Spinal cord (tissue), 10 donors: ENCODE results near the gene FBXL19. TPM values are rescaled to one million over a fixed set of nuclear protein-coding genes. Genes with fewer than 3 reads are reported as not detected.

ENCODE experiments used
- DNase-seq, 6 donors: peaks; one replicate each; pipeline versions ENCODE4 v3.0.0 to v3.0.0-alpha.2; 2013 to 2015; ENCODE audit warnings: low spot score in 6 of 6, low read depth in 4 of 6
- H3K27ac ChIP-seq: one replicate; pipeline ENCODE4 v1.5.1; 2013; ENCODE audit warnings: low read depth, low read length, control low read depth
- H3K27me3 ChIP-seq: one replicate; pipeline ENCODE4 v1.6.1; 2013; ENCODE audit warnings: low read length; ENCODE audit not compliant: control insufficient read depth, insufficient read depth
- H3K36me3 ChIP-seq: one replicate; pipeline ENCODE4 v1.6.1; 2013; ENCODE audit warnings: low read length; ENCODE audit not compliant: control insufficient read depth, insufficient read depth
- H3K4me1 ChIP-seq: one replicate; pipeline ENCODE4 v1.6.1; 2013; ENCODE audit warnings: low read length; ENCODE audit not compliant: control insufficient read depth, insufficient read depth
- H3K4me3 ChIP-seq: one replicate; pipeline ENCODE4 v1.5.1; 2013; ENCODE audit warnings: low read depth, low read length, control low read depth
- H3K9me3 ChIP-seq: one replicate; pipeline ENCODE4 v1.6.1; 2013; ENCODE audit warnings: low read length; ENCODE audit not compliant: control insufficient read depth, insufficient read depth
- WGBS: methylation state at CpG from one replicate; pipeline ENCODE4 v1.1.5; 2013; ENCODE audit warnings: missing lambda C conversion rate; ENCODE audit not compliant: insufficient coverage; 5-methylcytosine and 5-hydroxymethylcytosine counted together
- polyA plus RNA-seq, 2 donors: library from polyadenylated mRNA; unstranded; fragments of 120-200 nt; gene quantifications; one replicate each; pipeline ENCODE4 v1.2.1, GENCODE V29; 2013; ENCODE audit not compliant: insufficient read length in 2 of 2
- total RNA-seq, 2 donors: library from RNA; depleted of rRNA in 1 of 2; stranded (reverse); fragments of 120-200 nt in 1 of 2; fragments of >200 nt in 1 of 2; gene quantifications; one replicate each; pipeline versions ENCODE4 v1.2.3 to v1.2.4, GENCODE V29; 2013 to 2014
- donor health status: healthy.

Gene FBXL19
- total and polyA plus RNA-seq, 4 donors: 15.8 to 90.1 (median 55.2) TPM

DNA sequence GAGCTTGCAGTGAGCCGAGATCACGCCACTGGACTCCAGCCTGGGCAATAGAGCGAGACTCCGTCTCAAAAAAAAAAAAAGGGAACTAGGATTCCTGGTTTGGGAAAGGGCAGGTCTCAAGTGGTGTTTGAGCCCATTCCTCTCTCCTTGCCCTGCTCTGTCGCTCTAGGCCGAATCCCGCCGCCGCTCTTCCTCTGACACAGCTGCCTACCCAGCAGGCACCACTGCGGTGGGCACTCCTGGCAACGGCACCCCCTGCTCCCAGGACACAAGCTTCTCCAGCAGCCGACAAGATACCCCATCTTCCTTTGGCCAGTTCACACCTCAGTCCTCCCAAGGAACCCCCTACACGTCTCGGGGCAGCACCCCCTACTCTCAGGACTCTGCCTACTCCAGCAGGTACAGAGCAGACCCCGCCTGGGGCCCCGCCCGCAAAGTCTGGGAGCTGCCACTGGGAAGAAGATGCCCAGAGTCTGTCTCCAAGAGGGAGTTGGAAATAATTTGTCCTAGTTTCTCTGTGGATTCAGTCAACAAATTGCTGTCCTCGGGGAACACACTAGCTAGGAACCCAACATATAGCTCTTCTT, 40.6 kb downstream of the FBXL19 start:
- WGBS: 95% methylated on average over 14 of the region's 18 CpGs
- Histone ChIP-seq H3K9me3 (no peaks in the 10 kb centered on the region), H3K4me3 (no peak overlapping the region), H3K27ac (no peak overlapping the region), H3K4me1 (peaks cover under 1% of the 10 kb centered on the region), H3K27me3 (no peaks in the 10 kb centered on the region), H3K36me3 (peaks cover 93% of the 10 kb centered on the region)
- no peak for DNase-seq

DNA sequence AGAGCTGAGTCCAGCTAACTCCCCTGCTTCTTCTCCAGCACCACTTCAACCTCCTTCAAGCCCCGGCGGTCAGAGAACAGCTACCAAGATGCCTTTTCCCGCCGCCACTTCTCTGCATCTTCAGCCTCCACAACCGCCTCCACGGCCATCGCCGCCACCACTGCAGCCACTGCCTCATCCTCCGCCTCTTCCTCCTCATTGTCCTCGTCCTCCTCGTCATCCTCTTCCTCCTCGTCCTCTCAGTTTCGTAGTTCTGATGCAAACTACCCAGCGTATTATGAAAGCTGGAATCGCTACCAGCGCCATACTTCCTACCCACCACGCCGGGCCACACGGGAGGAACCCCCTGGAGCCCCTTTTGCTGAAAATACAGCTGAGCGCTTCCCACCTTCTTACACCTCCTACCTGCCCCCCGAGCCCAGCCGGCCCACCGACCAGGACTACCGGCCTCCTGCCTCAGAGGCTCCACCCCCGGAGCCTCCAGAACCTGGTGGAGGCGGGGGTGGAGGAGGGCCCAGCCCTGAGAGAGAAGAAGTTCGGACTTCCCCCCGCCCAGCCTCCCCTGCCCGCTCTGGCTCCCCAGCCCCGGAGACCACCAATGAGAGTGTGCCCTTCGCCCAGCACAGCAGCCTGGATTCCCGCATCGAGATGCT, 41.3 kb downstream of the FBXL19 start:
- H3K36me3 ChIP-seq: peaks cover 94% of the 10 kb centered on the region
- H3K4me1 ChIP-seq: no peaks in the 10 kb centered on the region
- no peak for DNase-seq
- no peaks in the 10 kb centered on the region for H3K27me3 ChIP-seq
- no peak overlapping the region for H3K4me3 ChIP-seq
- WGBS: 94% methylated on average over 26 of the region's 33 CpGs
- no peaks in the 10 kb centered on the region for H3K9me3 ChIP-seq
- H3K27ac ChIP-seq: no peak overlapping the region

DNA sequence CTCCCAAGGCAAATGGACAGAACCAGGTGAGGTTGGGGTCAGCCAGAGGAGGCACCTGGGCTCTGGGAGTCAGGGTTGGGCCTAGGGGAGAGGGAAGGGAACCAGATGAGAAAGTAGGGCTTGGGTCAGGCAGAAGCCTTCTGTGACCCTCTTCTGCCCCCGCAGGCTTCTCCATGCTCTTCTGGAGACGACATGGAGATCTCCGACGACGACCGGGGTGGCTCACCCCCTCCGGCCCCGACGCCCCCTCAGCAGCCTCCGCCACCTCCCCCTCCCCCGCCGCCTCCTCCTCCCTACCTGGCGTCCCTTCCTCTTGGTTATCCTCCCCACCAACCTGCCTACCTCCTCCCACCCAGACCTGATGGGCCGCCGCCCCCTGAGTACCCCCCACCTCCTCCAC, 42.1 kb downstream of the FBXL19 start:
- H3K4me1 ChIP-seq: no peaks in the 10 kb centered on the region
- no peak for DNase-seq
- no peak overlapping the region for H3K27ac ChIP-seq
- no peaks in the 10 kb centered on the region for H3K27me3 ChIP-seq
- no peaks in the 10 kb centered on the region for H3K9me3 ChIP-seq
- no peak overlapping the region for H3K4me3 ChIP-seq
- 82% methylated on average over 12 of the region's 15 CpGs for WGBS
- H3K36me3 ChIP-seq: peaks cover 92% of the 10 kb centered on the region

DNA sequence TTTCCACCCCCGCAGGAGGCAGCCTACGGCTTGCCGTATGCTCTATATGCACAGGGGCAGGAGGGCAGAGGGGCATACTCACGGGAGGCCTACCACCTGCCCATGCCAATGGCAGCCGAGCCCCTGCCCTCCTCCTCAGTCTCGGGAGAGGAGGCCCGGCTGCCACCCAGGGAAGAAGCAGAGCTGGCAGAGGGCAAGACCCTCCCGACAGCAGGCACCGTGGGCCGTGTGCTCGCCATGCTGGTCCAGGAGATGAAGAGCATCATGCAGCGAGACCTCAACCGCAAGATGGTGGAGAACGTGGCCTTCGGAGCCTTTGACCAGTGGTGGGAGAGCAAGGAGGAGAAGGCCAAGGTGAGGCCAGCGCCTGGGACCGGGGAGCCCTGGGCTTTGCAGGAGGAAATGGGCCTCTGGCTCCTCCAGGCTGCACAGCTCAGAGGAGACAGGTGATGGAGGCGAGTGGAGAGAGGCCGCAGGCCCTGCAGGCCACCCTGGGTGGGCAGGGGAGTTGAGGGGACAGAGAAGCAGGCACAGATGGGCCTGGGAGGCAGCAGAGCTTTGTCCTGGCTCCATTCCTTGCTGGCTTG, 42.8 kb downstream of the FBXL19 start:
- Histone ChIP-seq H3K27me3 (no peaks in the 10 kb centered on the region), H3K9me3 (no peaks in the 10 kb centered on the region), H3K27ac (no peak overlapping the region), H3K4me3 (no peak overlapping the region), H3K36me3 (peaks cover 92% of the 10 kb centered on the region), H3K4me1 (no peaks in the 10 kb centered on the region)
- no peak for DNase-seq
- WGBS: 93% methylated on average over 19 of the region's 19 CpGs

DNA sequence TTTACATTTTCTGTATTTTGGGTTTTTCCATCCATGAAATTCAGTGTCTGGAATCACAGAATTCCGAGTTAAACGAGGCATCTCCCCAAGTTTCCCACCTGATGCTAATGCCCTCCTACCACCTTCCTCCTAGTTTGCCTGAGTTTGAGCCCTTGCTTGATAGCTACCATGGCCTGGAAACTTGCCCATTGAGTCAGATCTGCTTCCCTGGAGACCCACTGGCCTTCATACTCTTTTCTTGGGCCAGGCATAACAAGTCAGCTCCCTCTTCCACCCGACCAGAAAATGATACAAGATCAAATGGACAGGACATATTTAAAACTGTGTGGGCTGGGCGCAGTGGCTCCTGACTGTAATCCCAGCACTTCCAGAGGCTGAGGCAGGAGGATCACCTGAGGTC, 44.4 kb downstream of the FBXL19 start:
- H3K36me3 ChIP-seq: peaks cover 90% of the 10 kb centered on the region
- no peaks in the 10 kb centered on the region for H3K9me3 ChIP-seq
- no peak for DNase-seq
- no peak overlapping the region for H3K27ac ChIP-seq
- H3K27me3 ChIP-seq: no peaks in the 10 kb centered on the region
- 100% methylated on average over 2 of the region's 4 CpGs for WGBS
- H3K4me3 ChIP-seq: no peak overlapping the region
- H3K4me1 ChIP-seq: no peaks in the 10 kb centered on the region

DNA sequence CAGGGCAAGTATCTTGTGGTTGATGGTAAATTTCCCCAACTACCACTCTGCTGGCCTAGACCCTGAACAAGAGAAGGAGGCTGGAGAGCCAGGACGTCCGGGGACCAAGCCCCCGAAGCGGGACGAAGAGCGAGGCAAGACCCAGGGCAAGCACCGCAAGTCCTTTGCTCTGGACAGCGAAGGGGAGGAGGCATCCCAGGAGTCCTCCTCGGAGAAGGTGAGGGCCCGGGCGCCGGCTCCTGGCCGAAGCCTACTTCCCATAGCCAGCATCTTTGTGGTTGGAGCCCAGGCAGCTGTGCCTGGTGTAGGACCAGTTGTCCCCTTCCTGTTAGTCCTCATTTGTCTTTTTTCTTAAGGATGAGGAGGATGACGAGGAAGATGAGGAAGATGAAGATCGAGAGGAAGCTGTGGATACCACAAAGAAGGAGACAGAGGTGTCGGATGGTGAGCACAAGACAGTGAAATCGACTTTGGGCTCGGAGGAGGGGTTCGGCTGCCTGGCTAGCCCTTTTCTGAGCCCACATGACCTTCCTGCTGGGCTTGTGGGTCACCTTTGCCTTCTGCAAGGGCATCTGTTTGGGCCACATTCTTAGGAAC, 46.0 kb downstream of the FBXL19 start:
- H3K27me3 ChIP-seq: no peaks in the 10 kb centered on the region
- H3K4me1 ChIP-seq: no peaks in the 10 kb centered on the region
- no peak overlapping the region for H3K4me3 ChIP-seq
- no peak overlapping the region for H3K27ac ChIP-seq
- 95% methylated on average over 17 of the region's 19 CpGs for WGBS
- no peaks in the 10 kb centered on the region for H3K9me3 ChIP-seq
- DNase-seq: no peak
- peaks cover 91% of the 10 kb centered on the region for H3K36me3 ChIP-seq

DNA sequence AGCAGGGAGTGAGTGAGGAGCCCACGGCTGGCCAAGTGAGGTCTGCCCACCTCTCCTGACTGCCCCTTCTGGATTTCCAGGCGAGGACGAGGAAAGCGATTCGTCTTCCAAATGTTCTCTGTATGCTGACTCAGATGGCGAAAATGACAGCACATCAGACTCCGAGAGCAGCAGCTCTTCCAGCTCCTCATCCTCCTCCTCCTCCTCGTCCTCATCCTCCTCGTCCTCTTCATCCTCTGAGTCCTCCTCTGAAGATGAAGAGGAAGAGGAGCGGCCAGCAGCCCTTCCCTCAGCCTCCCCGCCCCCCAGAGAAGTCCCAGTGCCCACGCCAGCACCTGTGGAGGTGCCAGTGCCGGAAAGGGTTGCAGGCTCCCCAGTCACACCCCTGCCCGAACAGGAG, 47.9 kb downstream of the FBXL19 start:
- no peak for DNase-seq
- Histone ChIP-seq H3K27ac (no peak overlapping the region), H3K4me3 (no peak overlapping the region), H3K4me1 (no peaks in the 10 kb centered on the region), H3K27me3 (no peaks in the 10 kb centered on the region), H3K36me3 (peaks cover 91% of the 10 kb centered on the region), H3K9me3 (no peaks in the 10 kb centered on the region)
- WGBS: 90% methylated on average over 9 of the region's 14 CpGs

DNA sequence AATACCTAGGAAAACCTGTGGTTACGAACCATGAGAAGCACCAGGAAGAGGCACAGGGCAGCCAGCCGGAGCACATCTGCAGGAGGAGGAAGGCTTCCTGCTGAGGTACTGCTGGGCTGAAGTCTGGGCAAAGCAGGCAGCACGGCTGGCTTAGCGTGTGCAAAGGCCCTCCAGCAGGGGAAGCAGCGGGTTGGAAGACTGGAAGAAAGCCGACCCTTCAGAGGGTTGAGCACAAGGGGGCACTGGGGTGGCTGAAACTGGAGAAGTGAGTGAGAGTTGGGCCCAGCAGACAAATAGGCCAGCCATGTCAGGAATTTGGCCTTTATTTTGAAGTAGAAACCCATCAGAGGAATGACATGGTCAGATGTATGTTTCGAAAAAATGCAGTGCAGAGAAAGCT, 49.5 kb downstream of the FBXL19 start:
- Histone ChIP-seq H3K9me3 (no peaks in the 10 kb centered on the region), H3K36me3 (peaks cover 91% of the 10 kb centered on the region), H3K4me3 (no peak overlapping the region), H3K4me1 (no peaks in the 10 kb centered on the region), H3K27me3 (no peaks in the 10 kb centered on the region), H3K27ac (no peak overlapping the region)
- WGBS: 72% methylated on average over 7 of the region's 7 CpGs
- no peak for DNase-seq

DNA sequence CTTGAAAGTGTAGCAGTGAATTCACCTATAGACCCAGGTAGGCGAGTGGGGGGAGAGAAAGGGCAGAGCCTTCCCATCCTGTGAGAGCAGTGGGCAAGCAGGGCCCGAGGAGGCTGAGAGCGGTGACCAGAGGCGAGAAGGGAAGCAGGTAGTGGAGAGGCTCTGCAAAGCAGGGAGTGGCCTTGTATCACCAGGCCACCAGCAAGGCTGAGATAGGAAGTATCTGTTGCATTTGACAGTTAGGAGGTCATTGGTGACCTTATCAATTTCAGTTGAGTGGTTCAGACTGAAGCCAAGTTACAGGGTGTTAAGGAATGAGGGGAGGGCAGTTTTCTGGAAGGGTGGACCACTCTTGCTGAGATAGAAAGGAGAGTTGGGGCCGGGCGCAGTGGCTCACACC, 51.0 kb downstream of the FBXL19 start:
- Histone ChIP-seq H3K4me3 (no peak overlapping the region), H3K4me1 (no peaks in the 10 kb centered on the region), H3K9me3 (no peaks in the 10 kb centered on the region), H3K36me3 (peaks cover 95% of the 10 kb centered on the region), H3K27ac (no peak overlapping the region), H3K27me3 (no peaks in the 10 kb centered on the region)
- 97% methylated on average over 5 of the region's 6 CpGs for WGBS
- no peak for DNase-seq

DNA sequence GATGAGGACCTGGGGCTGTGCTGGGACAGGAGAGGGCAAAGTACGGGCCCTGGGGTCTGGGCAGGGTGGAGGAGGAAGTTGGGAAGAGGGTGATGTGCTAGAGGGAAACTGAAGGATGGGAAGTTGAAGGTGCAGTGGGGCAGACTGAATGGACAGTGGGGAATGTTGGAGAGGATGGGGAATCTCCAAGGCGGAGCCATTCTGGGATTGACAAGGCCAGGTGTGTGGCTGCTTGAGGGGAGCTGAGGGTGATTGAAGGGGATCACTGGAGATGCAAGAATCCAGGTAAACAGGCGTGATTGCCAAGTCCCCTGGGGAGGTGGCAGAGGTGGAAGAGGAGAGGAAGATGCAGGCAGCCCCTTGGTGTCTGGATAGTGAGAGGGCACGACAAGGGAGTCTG, 53.1 kb downstream of the FBXL19 start:
- no peak overlapping the region for H3K27ac ChIP-seq
- no peaks in the 10 kb centered on the region for H3K4me1 ChIP-seq
- 93% methylated on average over 4 of the region's 4 CpGs for WGBS
- no peak for DNase-seq
- H3K4me3 ChIP-seq: no peak overlapping the region
- peaks cover 98% of the 10 kb centered on the region for H3K36me3 ChIP-seq
- no peaks in the 10 kb centered on the region for H3K9me3 ChIP-seq
- H3K27me3 ChIP-seq: no peaks in the 10 kb centered on the region
